Measurements from ENCODE around the gene RCHY1. TPM values are rescaled to one million over a fixed set of nuclear protein-coding genes. Genes with fewer than 3 reads are reported as not detected.

RCHY1 gene
- polyA plus RNA-seq, 4 donors = 16.8 to 38.6 (median 28.5) TPM

- H3K9me3 ChIP-seq (ENCODE audit: control insufficient read depth in 2 of 2, insufficient read depth in 1 of 2, low read depth in 1 of 2, low read length in 1 of 2) = peaks cover 0 to 2% of the 10 kb centered on the region in 2 donors
- DNase-seq (no peak), FAIRE-seq (no peak)
- no peak overlapping the region for H3K27ac ChIP-seq (ENCODE audit: low read depth in 1 of 3, low read length in 2 of 3)
- no peaks in the 10 kb centered on the region for H3K4me1 ChIP-seq (ENCODE audit: control insufficient read depth in 3 of 3, insufficient read depth in 2 of 3, low read depth in 1 of 3, low read length in 2 of 3)
- no peak overlapping the region for H3K4me3 ChIP-seq (ENCODE audit: low read depth in 1 of 3, low read length in 3 of 3)
- H3K36me3 ChIP-seq (ENCODE audit: control insufficient read depth in 3 of 3, insufficient read depth in 2 of 3, low read depth in 1 of 3, low read length in 3 of 3) = peaks cover 0 to 11% (median 7%) of the 10 kb centered on the region in 3 donors
- H3K27me3 ChIP-seq (ENCODE audit: control insufficient read depth in 3 of 3, insufficient read depth in 3 of 3, low read length in 3 of 3) = no peaks in the 10 kb centered on the region
- WGBS, 3 donors = 80 to 89% (median 85%) methylated on average over 5 of the region's 5 CpGs
Measured at GRCh38 chr4:75497133-75497532, 17.1 kb downstream of the RCHY1 start.

GRCh38 chr4:75496406-75496805, 17.8 kb downstream of the RCHY1 start:
- DNase-seq (no peak), FAIRE-seq (no peak)
- Histone ChIP-seq H3K4me1 (ENCODE audit: control insufficient read depth in 3 of 3, insufficient read depth in 2 of 3, low read depth in 1 of 3, low read length in 2 of 3) (no peaks in the 10 kb centered on the region), H3K36me3 (ENCODE audit: control insufficient read depth in 3 of 3, insufficient read depth in 2 of 3, low read depth in 1 of 3, low read length in 3 of 3) (peaks cover 0 to 9% (median 5%) of the 10 kb centered on the region in 3 donors), H3K4me3 (ENCODE audit: low read depth in 1 of 3, low read length in 3 of 3) (no peak overlapping the region), H3K27me3 (ENCODE audit: control insufficient read depth in 3 of 3, insufficient read depth in 3 of 3, low read length in 3 of 3) (no peaks in the 10 kb centered on the region), H3K9me3 (ENCODE audit: control insufficient read depth in 2 of 2, insufficient read depth in 1 of 2, low read depth in 1 of 2, low read length in 1 of 2) (peaks cover 0 to 2% of the 10 kb centered on the region in 2 donors), H3K27ac (ENCODE audit: low read depth in 1 of 3, low read length in 2 of 3) (peak overlapping the region in 1 of 3 donors; percentile 16)
- 98 to 100% (median 100%) methylated on average over 2 of the region's 2 CpGs for WGBS, 3 donors

- H3K36me3 ChIP-seq (ENCODE audit: control insufficient read depth in 3 of 3, insufficient read depth in 2 of 3, low read depth in 1 of 3, low read length in 3 of 3) = peaks cover 0 to 9% (median 3%) of the 10 kb centered on the region in 3 donors
- DNase-seq = no peak
- FAIRE-seq = no peak
- no peaks in the 10 kb centered on the region for H3K27me3 ChIP-seq (ENCODE audit: control insufficient read depth in 3 of 3, insufficient read depth in 3 of 3, low read length in 3 of 3)
- H3K9me3 ChIP-seq (ENCODE audit: control insufficient read depth in 2 of 2, insufficient read depth in 1 of 2, low read depth in 1 of 2, low read length in 1 of 2) = peaks cover 0 to 2% of the 10 kb centered on the region in 2 donors
- no peak overlapping the region for H3K27ac ChIP-seq (ENCODE audit: low read depth in 1 of 3, low read length in 2 of 3)
- 81 to 87% (median 87%) methylated on average over 2 of the region's 2 CpGs for WGBS, 3 donors
- H3K4me1 ChIP-seq (ENCODE audit: control insufficient read depth in 3 of 3, insufficient read depth in 2 of 3, low read depth in 1 of 3, low read length in 2 of 3) = no peaks in the 10 kb centered on the region
- no peak overlapping the region for H3K4me3 ChIP-seq (ENCODE audit: low read depth in 1 of 3, low read length in 3 of 3)
Measured at GRCh38 chr4:75495476-75495875, 18.7 kb downstream of the RCHY1 start.

GRCh38 chr4:75494563-75494962, 19.6 kb downstream of the RCHY1 start:
- Histone ChIP-seq H3K36me3 (ENCODE audit: control insufficient read depth in 3 of 3, insufficient read depth in 2 of 3, low read depth in 1 of 3, low read length in 3 of 3) (peaks cover 0 to 11% (median 0%) of the 10 kb centered on the region in 3 donors), H3K4me3 (ENCODE audit: low read depth in 1 of 3, low read length in 3 of 3) (no peak overlapping the region), H3K27ac (ENCODE audit: low read depth in 1 of 3, low read length in 2 of 3) (no peak overlapping the region), H3K27me3 (ENCODE audit: control insufficient read depth in 3 of 3, insufficient read depth in 3 of 3, low read length in 3 of 3) (no peaks in the 10 kb centered on the region), H3K4me1 (ENCODE audit: control insufficient read depth in 3 of 3, insufficient read depth in 2 of 3, low read depth in 1 of 3, low read length in 2 of 3) (no peaks in the 10 kb centered on the region), H3K9me3 (ENCODE audit: control insufficient read depth in 2 of 2, insufficient read depth in 1 of 2, low read depth in 1 of 2, low read length in 1 of 2) (no peaks in the 10 kb centered on the region)
- FAIRE-seq (no peak), DNase-seq (no peak)
- 20 to 41% (median 32%) methylated on average over 1 of the region's 1 CpG for WGBS, 3 donors

- Histone ChIP-seq H3K27ac (ENCODE audit: low read depth in 1 of 3, low read length in 2 of 3) (no peak overlapping the region), H3K36me3 (ENCODE audit: control insufficient read depth in 3 of 3, insufficient read depth in 2 of 3, low read depth in 1 of 3, low read length in 3 of 3) (peaks cover 3 to 11% (median 4%) of the 10 kb centered on the region in 3 donors), H3K9me3 (ENCODE audit: control insufficient read depth in 2 of 2, insufficient read depth in 1 of 2, low read depth in 1 of 2, low read length in 1 of 2) (no peaks in the 10 kb centered on the region), H3K4me3 (ENCODE audit: low read depth in 1 of 3, low read length in 3 of 3) (no peak overlapping the region), H3K27me3 (ENCODE audit: control insufficient read depth in 3 of 3, insufficient read depth in 3 of 3, low read length in 3 of 3) (no peaks in the 10 kb centered on the region), H3K4me1 (ENCODE audit: control insufficient read depth in 3 of 3, insufficient read depth in 2 of 3, low read depth in 1 of 3, low read length in 2 of 3) (no peaks in the 10 kb centered on the region)
- FAIRE-seq (no peak), DNase-seq (peak in 1 of 2 donors; percentile 11)
- WGBS, 3 donors = 74 to 82% (median 78%) methylated on average over 2 of the region's 2 CpGs
Measured at GRCh38 chr4:75490155-75490554, 24.0 kb downstream of the RCHY1 start.

GRCh38 chr4:75484190-75484589, 30.0 kb downstream of the RCHY1 start:
- Histone ChIP-seq H3K36me3 (ENCODE audit: control insufficient read depth in 3 of 3, insufficient read depth in 2 of 3, low read depth in 1 of 3, low read length in 3 of 3) (peaks cover 11 to 16% (median 11%) of the 10 kb centered on the region in 3 donors), H3K4me1 (ENCODE audit: control insufficient read depth in 3 of 3, insufficient read depth in 2 of 3, low read depth in 1 of 3, low read length in 2 of 3) (no peaks in the 10 kb centered on the region), H3K4me3 (ENCODE audit: low read depth in 1 of 3, low read length in 3 of 3) (no peak overlapping the region), H3K27ac (ENCODE audit: low read depth in 1 of 3, low read length in 2 of 3) (no peak overlapping the region), H3K9me3 (ENCODE audit: control insufficient read depth in 2 of 2, insufficient read depth in 1 of 2, low read depth in 1 of 2, low read length in 1 of 2) (no peaks in the 10 kb centered on the region), H3K27me3 (ENCODE audit: control insufficient read depth in 3 of 3, insufficient read depth in 3 of 3, low read length in 3 of 3) (no peaks in the 10 kb centered on the region)
- 79 to 91% (median 86%) methylated on average over 4 of the region's 4 CpGs for WGBS, 3 donors
- DNase-seq (no peak), FAIRE-seq (no peak)

- H3K27ac ChIP-seq (ENCODE audit: low read depth in 1 of 3, low read length in 2 of 3) = no peak overlapping the region
- DNase-seq (no peak), FAIRE-seq (no peak)
- peaks cover 0 to 7% of the 10 kb centered on the region in 2 donors for H3K9me3 ChIP-seq (ENCODE audit: control insufficient read depth in 2 of 2, insufficient read depth in 1 of 2, low read depth in 1 of 2, low read length in 1 of 2)
- no peaks in the 10 kb centered on the region for H3K4me1 ChIP-seq (ENCODE audit: control insufficient read depth in 3 of 3, insufficient read depth in 2 of 3, low read depth in 1 of 3, low read length in 2 of 3)
- no peaks in the 10 kb centered on the region for H3K27me3 ChIP-seq (ENCODE audit: control insufficient read depth in 3 of 3, insufficient read depth in 3 of 3, low read length in 3 of 3)
- H3K36me3 ChIP-seq (ENCODE audit: control insufficient read depth in 3 of 3, insufficient read depth in 2 of 3, low read depth in 1 of 3, low read length in 3 of 3) = peaks cover 5 to 10% (median 9%) of the 10 kb centered on the region in 3 donors
- 95 to 99% (median 98%) methylated on average over 3 of the region's 3 CpGs for WGBS, 3 donors
- no peak overlapping the region for H3K4me3 ChIP-seq (ENCODE audit: low read depth in 1 of 3, low read length in 3 of 3)
Measured at GRCh38 chr4:75477201-75477600, 37.0 kb downstream of the RCHY1 start.

- H3K4me3 ChIP-seq (ENCODE audit: low read depth in 1 of 3, low read length in 3 of 3) = no peak overlapping the region
- no peaks in the 10 kb centered on the region for H3K4me1 ChIP-seq (ENCODE audit: control insufficient read depth in 3 of 3, insufficient read depth in 2 of 3, low read depth in 1 of 3, low read length in 2 of 3)
- no peaks in the 10 kb centered on the region for H3K36me3 ChIP-seq (ENCODE audit: control insufficient read depth in 3 of 3, insufficient read depth in 2 of 3, low read depth in 1 of 3, low read length in 3 of 3)
- no peaks in the 10 kb centered on the region for H3K9me3 ChIP-seq (ENCODE audit: control insufficient read depth in 2 of 2, insufficient read depth in 1 of 2, low read depth in 1 of 2, low read length in 1 of 2)
- DNase-seq = no peak
- 93 to 100% (median 97%) methylated on average over 1 of the region's 1 CpG for WGBS, 3 donors
- no peak for FAIRE-seq
- H3K27ac ChIP-seq (ENCODE audit: low read depth in 1 of 3, low read length in 2 of 3) = no peak overlapping the region
- H3K27me3 ChIP-seq (ENCODE audit: control insufficient read depth in 3 of 3, insufficient read depth in 3 of 3, low read length in 3 of 3) = no peaks in the 10 kb centered on the region
Measured at GRCh38 chr4:75470738-75471137, 43.5 kb downstream of the RCHY1 start.

- Histone ChIP-seq H3K9me3 (ENCODE audit: control insufficient read depth in 2 of 2, insufficient read depth in 1 of 2, low read depth in 1 of 2, low read length in 1 of 2) (no peaks in the 10 kb centered on the region), H3K4me1 (ENCODE audit: control insufficient read depth in 3 of 3, insufficient read depth in 2 of 3, low read depth in 1 of 3, low read length in 2 of 3) (no peaks in the 10 kb centered on the region), H3K27ac (ENCODE audit: low read depth in 1 of 3, low read length in 2 of 3) (no peak overlapping the region), H3K4me3 (ENCODE audit: low read depth in 1 of 3, low read length in 3 of 3) (no peak overlapping the region), H3K36me3 (ENCODE audit: control insufficient read depth in 3 of 3, insufficient read depth in 2 of 3, low read depth in 1 of 3, low read length in 3 of 3) (no peaks in the 10 kb centered on the region), H3K27me3 (ENCODE audit: control insufficient read depth in 3 of 3, insufficient read depth in 3 of 3, low read length in 3 of 3) (no peaks in the 10 kb centered on the region)
- WGBS, 3 donors = 95 to 100% (median 96%) methylated on average over 1 of the region's 1 CpG
- FAIRE-seq = no peak
- no peak for DNase-seq
Measured at GRCh38 chr4:75469896-75470295, 44.3 kb downstream of the RCHY1 start.
